Stimulated activated CD8-positive, alpha-beta memory T cell treated with anti-CD3 and anti-CD28 coated beads, Interleukin-7, amount 100 ng/mL, for 48 hours (primary cell): ENCODE results near the gene LENG8.
"Not testable (repeated sequence)": the region's sequence is repeated elsewhere in the genome, so short reads cannot be mapped to it uniquely, and the experiment has no call there.

Source experiments
- DNase-seq, 2 donors: peaks; one replicate each; pipeline ENCODE4 v3.0.0-alpha.2; 2020; ENCODE audit warnings: low read depth in 1 of 2; ENCODE audit errors: extremely low read depth in 1 of 2

Gene LENG8

DNA sequence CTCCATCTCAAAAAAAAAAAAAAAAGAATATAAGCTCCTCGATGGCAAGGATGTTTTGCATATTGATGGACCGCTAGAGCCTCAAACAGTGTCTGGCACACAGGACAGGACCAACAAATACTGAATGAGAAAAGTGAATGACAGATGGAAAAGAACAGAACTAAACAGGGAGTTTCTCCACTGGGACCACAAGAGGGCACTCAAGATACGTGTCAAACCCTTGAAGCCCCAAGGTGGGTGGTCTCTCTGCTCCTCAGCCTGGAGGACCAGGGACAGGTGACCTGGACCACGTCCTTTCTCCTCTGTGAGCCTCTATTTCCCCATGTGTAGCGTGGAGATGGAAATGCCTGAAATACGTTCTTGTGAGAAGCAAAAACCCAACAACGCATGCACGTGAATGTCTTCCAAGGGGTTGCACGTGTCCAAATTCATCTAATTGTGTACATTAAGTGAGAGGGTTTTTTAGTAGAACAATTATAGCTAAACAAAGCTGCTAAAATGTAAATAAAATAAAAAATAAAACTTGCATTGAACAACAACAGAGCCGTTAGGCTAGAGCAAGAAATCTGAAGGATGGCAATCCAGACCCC lies 29.8 kb downstream of the LENG8 start:
- DNase-seq, result no peak

DNA sequence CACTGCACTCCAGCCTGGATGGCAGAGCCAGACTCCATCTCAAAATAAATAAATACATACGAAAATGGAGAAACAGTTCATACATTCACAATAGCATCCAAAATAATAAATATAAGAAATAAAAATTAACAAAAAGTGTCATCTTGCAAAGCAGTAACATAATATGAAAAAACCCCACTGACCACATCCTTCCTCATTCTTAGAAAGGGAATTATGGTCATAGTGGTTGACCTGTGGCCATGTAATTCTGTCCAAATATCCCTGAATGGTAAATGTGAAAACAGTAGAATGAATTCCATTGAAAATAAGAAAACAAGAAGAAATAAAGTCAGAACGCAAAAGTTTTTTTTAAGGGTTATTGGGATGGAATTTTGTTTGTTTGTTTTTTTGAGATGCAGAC lies 31.1 kb downstream of the LENG8 start:
- no peak for DNase-seq

DNA sequence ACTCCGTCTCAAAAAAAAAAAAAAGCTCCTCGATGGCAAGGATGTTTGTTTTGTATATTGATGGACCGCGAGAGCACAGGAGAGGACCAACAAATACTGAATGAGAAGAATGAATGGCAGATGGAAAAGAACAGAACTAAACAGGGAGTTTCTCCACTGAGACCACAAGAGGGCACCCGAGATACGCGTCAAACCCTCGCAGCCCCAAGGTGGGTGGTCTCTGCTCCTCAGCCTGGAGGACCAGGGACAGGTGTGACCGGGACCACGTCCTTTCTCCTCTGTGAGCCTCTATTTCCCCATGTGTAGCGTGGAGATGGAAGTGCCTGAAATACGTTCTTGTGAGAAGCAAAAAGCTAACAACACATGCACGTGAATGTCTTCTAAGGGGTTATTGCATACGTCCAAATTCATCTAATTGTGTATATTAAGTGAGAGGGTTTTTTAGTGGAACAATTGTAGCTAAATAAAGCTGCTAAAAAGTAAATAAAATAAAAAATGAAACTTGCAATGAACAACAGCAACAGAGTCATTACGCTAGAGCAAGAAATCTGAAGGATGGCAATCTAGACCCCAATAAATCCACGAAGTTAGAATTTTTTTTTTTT lies 32.4 kb downstream of the LENG8 start:
- no peak for DNase-seq

DNA sequence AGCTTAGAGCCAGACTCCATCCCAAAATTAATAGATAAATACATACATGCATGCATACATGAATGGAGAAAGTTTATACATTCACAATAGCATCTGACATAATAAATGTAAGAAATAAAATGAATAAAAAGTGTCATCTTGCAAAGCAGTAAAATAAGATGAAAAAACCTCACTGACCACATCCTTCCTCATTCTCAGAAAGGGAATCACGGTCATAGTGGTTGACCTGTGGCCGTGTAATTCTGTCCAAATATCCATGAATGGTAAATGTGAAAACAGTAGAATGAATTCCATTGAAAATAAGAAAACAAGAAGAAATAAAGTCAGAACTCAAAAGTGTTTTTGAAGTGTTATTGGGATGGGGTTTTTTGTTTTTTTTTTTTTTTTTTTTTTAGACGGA lies 33.9 kb downstream of the LENG8 start:
- no peak for DNase-seq

DNA sequence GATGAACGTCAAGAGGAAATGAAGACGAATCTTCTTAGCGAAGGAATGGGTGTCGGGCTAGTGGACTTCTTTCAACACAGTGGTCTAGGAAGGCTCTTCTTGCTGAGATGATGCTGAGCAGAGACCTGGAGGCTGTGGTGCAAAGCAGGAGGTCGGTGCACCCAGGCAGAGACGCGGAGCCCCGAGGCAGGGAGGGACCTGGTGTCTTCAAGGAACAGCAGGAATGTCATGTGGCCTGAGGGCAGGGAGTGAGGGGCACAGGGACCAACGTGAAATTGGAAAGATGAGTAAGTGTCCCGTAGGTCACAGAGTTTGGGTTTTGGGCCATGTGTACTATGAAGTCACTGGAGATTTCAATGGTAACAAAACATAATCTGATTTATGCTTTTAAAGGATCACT lies 35.5 kb downstream of the LENG8 start:
- DNase-seq, result no peak

DNA sequence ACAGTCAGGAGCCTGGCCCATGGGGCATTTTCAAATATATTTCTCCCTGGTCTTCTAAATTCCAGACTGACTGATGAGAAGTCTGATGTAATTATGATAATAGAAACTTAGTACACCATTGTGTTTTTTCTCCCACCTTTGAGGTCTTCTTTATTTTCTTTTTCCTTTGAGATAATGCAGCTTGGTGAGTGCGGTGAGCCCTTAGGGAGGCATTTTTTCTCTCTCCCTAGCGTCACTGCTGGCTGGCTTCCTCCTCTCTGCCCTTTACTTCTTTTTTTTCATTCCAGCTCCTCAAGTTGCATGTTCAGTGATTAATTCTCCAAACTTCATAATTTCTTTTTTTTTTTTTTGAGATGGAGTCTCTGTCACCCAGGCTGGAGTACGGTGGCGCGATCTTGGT lies 36.9 kb downstream of the LENG8 start:
- no peak for DNase-seq

DNA sequence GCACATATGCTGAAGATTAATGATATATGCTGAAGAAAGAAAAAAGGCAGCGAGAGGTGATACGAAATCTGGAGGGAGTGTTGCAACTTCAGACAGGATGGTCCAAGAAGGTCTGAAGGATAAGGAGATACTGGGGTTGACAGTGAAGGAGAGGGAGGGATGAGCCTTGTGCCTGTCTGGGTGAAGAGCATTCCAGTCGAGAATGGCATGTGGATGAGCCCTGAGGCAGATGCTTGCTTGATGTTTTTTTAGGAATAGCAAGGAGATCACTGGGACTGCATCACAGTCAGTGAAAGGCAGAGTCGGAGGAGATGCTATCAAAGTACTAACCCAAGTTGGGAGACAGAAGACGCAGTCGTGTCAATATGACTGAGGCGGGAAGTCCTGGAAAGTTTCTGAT lies 40.3 kb downstream of the LENG8 start:
- DNase-seq, result no peak

DNA sequence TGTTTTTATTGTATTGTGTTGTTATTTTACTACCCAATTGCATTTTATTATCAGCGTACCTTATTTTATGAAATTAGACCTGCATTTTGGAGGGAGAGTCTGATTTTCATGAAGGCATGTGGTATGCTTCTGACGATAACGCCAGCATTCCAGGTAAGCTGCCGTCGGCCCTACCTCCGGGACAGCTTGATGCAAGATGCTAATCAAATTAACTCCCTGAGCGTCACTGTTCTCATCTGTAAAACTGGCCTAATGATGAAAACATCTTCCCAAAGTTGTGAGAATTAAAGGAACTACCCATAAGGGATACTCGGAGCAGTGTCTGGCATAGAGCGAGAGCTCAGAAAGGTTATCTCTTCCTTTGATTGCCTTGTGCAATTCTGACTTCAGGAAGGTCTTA lies 40.8 kb downstream of the LENG8 start:
- no peak for DNase-seq

DNA sequence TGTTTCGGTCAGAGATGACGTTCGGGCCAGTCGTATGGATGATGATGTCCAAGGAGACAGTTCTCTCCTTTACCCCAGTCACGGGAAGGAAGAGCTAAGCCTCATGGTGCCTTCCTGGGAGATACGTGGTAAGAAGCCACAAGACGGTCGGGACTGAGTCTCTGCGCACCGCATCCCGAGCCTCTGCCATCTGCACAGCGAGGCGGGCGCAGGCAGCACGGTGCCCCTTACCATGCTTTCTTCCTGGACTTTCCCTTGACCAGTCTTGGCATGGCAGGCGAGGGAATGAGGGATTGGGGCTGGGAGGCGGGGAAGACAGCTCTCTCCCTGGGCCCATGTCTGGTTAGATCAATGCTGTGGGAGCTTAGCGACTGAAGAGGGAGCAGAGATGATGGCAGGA lies 43.6 kb downstream of the LENG8 start:
- DNase-seq, result no peak

DNA sequence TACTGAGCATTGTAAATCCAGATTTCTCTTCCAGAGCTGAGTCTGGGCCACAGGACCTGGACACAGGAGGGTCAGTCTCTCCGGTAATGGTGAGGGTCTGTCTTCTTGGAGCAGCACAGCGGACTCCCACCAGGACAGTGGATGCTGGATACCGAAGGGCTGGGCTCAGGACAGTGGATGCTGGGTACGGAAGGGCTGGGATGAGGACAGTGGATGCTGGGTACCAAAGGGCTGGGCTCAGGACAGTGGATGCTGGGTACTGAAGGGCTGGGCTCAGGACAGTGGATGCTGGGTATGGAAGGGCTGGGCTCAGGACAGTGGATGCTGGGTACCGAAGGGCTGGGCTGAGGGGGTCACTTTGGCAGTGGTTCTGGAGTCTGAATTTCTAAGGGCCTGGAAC lies 44.1 kb downstream of the LENG8 start:
- DNase-seq, result not testable (repeated sequence)

DNA sequence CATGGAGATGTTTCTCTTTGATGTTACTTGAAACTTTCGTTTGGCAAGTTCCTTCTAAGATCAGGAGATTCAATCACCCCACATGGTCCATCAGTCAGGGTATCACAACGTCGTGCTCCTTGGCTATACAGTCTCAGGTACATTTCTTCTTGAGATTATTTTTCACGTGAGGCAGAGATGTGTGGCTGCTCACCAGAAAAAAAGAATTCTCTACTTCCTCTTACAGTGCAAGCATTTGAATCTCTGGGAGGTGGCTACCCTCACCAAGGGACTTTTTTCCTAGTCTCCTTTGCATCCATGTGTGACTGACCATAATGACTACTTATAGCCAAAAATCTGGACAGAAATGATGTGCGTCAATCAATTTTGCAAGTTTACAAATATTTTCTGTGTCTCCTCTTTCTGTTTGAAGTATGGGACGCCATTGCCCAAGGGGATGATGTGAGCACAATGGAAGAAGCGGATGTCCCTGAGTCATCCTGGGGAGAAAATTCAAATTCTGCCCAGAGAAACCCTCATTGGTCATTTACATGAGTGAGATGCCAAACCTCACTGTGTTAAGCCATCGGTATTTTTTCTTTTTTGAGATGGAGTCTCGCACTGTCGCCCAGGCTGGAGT lies 45.1 kb downstream of the LENG8 start:
- DNase-seq, result no peak

DNA sequence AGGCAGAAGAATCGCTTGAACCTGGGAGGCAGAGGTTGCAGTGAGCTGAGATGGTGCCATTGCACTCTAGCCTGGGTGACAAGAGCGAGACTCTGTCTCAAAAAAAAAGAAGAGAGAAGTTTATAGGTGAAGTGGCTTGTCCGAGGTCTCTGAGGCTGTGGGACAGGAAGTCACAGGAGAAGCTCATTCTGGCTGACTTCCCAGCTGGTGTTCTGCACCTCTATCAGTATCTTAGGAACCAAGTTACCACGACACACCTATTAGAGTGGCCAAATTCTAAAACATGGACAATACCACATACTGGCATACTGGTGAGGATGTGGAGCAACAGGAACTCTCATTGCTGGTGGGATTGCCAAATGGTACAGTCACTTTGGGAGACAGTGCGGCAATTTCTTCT lies 46.3 kb downstream of the LENG8 start:
- DNase-seq, result not testable (repeated sequence)

DNA sequence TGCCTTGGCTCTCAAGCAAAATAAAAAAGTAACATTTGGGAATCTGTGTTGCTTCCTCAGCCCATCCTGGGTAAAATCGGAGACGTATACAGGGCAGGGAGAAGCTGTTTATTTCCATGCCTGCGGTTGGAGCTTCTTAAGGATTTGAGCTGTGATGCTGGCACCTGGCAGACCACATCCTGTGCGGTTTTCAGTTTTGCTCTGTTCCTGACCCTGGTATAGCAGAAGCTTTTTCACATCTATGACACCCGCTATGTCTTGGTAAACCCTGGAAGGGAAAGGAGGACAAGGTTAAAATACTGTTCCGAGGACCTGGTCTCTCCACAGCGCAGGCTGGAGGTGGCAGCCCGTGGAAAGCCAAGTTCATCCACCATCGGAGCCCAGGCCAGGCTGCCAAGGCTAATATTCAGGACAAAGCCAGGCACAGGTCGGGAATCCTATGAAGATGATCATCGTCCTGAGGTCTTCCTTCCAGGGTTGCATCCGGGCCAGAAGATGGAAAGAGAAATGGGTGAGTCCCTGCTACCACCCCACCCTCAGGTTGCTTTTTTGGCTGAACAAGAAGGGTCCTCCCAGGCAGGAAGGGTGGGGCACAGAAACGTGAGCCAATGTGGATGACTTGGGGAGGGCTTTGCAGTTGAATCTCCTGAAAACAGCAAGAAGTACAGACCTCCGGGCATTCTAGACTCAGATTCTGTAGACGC lies 48.9 kb downstream of the LENG8 start:
- DNase-seq, result not testable (repeated sequence)

DNA sequence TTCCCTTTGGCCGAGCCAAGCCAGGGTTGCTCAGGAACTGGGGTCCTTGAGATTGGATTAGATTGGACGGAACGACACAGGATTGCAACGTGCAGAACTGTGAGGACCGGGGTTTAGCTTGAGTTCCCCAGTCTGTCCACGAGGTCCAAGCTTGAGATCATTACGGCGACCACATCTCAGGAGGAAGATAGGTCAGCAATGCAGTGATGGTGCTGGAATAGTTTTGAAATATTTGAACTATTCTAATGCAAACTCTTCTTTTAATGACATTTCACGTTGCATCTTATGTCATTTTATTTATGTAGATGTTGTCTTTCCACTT lies 49.4 kb downstream of the LENG8 start:
- DNase-seq, result not testable (repeated sequence)

DNA sequence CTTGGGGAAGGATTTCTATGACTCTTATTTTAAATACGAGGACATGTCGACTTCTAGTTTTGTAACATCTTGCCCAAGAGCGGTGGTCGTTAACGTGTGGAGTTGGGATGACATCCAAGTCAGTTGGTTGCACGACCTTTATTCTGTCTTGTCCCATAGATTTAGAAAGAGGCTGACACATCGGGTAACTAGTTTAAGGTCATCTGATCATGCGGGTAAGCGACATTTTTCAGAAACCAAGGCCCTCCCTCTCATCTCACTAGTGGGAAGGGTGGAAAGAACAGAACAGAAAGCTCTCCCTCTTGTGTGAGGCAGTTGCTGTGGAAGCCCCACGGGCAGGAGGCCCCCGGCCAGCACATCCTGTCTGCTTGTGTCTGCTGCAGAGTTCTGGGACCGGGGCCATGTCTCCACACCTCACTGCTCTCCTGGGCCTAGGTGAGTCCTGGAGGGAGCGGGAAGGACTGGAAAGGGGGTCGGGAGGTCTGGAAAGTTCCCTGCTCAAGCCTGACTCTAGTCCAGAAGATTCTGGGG lies 53.6 kb downstream of the LENG8 start, which contains the start of gene LAIR2:
TSS of gene LAIR2 (plus strand) at position 314 of the 531 bp plus-strand sequence. CDS start at position 402, 88 bp downstream.
- DNase-seq, result no peak

DNA sequence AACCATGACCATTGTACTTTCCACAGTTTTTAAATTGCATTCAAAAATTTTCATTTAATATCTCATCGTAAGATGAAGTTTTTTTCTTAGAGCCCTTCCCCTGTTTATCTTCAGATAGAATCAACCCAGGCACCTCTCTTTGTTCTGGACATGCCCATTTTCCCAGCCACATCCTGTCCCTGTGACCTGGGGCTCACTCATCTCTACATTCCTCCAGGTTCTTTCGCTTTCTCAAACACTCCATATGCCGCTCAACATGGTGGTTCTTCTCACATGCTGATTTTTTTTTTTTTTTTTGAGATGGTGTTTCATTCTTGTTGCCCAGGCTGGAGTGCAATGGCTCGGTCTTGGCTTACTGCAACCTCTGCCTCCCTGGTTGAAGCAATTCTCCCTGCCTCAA lies 56.5 kb downstream of the LENG8 start:
- DNase-seq, result not testable (repeated sequence)

DNA sequence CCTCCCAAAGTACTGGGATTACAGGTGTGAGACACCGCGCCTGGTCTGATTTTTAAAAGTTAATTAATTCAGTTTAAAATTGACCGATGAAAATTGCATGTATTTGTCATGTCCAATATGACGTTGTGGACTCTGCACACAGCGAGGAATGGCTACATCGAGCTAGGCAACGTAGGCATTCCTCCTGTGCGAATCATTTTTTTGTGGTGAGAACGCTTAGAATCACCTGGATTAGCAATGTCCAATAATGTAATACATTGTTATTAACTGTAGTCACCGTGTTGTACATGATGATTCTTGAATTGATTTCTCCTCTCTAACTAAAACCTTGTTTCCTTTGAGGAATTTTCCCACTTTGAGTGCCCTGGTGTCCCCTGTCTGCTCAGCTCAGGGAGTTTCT lies 57.1 kb downstream of the LENG8 start:
- no peak for DNase-seq

DNA sequence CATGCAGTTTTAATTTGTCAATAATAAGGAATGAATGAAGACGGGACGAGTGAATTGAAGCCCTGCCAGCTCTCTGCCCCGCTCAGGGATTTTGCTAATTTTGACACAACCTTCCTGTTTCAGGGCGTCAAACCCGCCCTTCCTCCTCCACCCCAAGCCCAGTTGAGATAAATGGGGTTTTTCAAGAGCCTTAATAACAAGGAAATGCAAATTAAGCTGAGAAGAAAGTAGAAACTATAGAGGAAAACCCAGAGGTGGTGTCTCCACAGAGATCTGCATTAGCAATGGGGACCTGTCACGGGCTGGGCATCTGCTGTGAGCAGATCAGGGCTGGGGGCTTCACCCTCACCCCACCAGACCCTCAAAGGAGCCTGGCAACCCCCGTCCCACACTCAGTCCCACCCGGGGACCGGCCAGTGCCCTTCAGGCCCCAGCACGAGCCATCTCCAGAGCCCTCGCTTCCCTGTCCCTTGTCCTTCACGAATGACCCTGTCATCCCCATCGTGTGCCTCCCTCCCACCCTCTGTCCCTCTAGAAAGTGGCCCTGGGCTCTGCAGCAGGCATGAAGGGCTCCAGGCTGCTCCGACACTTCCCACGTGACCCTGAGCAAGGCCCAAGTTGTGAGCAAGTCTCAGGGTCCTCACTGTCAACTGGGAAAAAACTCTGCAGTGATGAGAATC lies 58.2 kb downstream of the LENG8 start:
- DNase-seq, result not testable (repeated sequence)

DNA sequence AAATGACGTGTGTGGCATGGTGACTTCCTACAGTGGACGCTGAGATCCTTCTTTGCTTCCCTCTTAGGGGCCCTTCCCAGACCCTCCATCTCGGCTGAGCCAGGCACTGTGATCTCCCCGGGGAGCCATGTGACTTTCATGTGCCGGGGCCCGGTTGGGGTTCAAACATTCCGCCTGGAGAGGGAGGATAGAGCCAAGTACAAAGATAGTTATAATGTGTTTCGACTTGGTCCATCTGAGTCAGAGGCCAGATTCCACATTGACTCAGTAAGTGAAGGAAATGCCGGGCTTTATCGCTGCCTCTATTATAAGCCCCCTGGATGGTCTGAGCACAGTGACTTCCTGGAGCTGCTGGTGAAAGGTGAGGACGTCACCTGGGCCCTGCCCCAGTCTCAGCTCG lies 58.8 kb downstream of the LENG8 start:
- DNase-seq, result no peak

DNA sequence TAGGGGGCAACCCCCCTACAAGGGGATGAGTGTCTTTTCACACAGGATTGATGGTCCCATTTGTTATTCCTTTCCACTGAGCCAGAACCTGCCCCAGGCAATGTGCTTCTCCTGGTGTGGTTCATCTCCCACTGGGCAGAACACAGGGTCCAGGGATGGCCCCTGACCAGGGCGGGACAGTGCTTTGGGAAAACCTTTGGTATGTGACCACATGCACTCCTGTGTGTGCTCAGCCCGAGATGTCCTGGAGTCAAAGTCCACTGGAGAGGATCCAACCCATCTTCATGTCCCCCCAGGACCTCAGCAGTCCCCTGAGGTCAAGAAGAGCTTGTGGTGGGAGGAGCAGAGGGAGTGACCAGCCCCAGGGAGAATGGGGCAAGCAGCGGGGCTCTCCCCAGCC lies 59.5 kb downstream of the LENG8 start:
- DNase-seq, result not testable (repeated sequence)
